ENCODE measurements around the gene CTRB2. TPM values are rescaled to one million over a fixed set of nuclear protein-coding genes. Genes with fewer than 3 reads are reported as not detected.
"Not testable (repeated sequence)": the region's sequence is repeated elsewhere in the genome, so short reads cannot be mapped to it uniquely, and the experiment has no call there.

Gene CTRB2
- total RNA-seq, 1 donor: not detected

DNA sequence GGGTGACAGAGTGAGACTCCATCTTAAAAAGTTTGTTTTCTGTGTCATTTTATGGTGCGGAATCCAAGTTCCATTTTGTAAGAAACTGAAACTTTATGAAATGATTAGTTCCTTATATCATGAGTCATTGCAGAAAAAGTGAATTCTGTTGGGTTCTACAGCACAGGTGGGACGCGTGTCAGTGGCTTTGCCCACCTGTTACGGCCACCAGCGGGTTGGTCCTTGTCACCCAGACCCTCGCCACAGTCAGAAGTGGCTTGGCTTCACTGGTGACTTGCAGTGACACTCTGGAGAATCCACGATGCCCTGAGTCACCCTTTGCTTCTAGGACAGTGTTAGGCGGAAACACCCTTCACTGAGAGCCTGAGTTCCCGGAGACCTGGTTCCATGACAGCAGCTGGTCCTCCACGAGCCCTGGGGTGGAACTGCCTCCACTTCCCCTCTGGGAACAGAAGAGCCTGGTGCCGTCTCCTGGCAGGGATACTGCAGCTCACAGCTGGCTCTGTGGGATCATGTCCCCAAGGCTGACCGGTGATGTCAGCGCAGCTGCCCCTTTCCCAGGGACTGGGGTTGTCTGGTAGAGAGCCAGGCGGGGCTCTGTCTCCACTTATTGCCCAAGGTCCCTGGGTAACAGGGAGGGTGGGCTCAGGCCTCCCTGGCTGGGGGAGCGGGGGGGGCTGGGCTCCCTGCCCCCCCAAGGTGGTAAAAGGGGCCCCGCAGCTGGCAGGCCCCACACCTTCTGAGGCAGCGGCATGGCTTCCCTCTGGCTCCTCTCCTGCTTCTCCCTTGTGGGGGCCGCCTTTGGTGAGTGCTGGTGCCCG, 11.5 kb upstream of the CTRB2 start, which contains the start of gene CTRB1:
Gene CTRB1, plus strand, starts transcription at position 733 of the 821 bp plus-strand sequence. Its CDS starts 20 bp downstream, at position 753.
- TF ChIP-seq, protein P1, sequence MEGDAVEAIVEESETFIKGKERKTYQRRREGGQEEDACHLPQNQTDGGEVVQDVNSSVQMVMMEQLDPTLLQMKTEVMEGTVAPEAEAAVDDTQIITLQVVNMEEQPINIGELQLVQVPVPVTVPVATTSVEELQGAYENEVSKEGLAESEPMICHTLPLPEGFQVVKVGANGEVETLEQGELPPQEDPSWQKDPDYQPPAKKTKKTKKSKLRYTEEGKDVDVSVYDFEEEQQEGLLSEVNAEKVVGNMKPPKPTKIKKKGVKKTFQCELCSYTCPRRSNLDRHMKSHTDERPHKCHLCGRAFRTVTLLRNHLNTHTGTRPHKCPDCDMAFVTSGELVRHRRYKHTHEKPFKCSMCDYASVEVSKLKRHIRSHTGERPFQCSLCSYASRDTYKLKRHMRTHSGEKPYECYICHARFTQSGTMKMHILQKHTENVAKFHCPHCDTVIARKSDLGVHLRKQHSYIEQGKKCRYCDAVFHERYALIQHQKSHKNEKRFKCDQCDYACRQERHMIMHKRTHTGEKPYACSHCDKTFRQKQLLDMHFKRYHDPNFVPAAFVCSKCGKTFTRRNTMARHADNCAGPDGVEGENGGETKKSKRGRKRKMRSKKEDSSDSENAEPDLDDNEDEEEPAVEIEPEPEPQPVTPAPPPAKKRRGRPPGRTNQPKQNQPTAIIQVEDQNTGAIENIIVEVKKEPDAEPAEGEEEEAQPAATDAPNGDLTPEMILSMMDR (IDR thresholded peaks at IDR 0.05; ENCODE audit: insufficient read depth, low read length): no peak
- no peak for DNase-seq (ENCODE audit: low read depth)
- no peak within 1 kb of the TSS for H3K4me3 ChIP-seq (ENCODE audit: low read depth, low read length)

DNA sequence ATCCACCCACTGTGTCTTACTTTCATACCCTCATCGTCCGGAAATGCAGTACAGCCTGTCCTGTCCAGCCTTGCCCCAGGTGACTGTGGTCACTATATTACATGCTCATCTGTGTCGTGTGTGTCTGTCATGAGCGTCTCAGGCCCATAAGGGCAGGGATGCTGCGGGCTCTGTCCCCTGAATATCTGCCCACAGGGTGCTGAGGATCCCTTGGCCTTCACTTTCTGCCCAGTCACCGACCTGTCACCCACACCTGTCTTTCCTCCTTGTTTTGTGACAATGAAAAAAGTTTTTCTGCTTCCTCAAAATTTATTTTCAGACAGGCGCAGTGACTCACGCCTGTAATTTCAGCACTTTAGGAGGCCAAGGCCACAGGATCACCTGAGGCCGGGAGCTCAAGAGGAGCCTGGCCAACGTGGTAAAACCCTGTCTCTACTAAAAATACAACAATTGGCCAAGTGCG, 10.5 kb upstream of the CTRB2 start:
- no peak for DNase-seq (ENCODE audit: low read depth)
- TF ChIP-seq, protein P1 (IDR thresholded peaks at IDR 0.05; ENCODE audit: insufficient read depth, low read length): no peak

GRCh38 chr16:75216576-75216975, 9.6 kb upstream of the CTRB2 start:
- TF ChIP-seq, protein P1 (IDR thresholded peaks at IDR 0.05; ENCODE audit: insufficient read depth, low read length): no peak
- H3K4me3 ChIP-seq (ENCODE audit: low read depth, low read length): no peak overlapping the region
- DNase-seq (ENCODE audit: low read depth): no peak

More for the DNA sequence above, 10.5 kb upstream of the CTRB2 start:
- no peak overlapping the region for H3K4me3 ChIP-seq (ENCODE audit: low read depth, low read length)

- TF ChIP-seq, protein P1 (IDR thresholded peaks at IDR 0.05; ENCODE audit: insufficient read depth, low read length): no peak
- DNase-seq (ENCODE audit: low read depth): no peak
- H3K4me3 ChIP-seq (ENCODE audit: low read depth, low read length): no peak overlapping the region
Measured at GRCh38 chr16:75216127-75216526, 9.2 kb upstream of the CTRB2 start.

DNA sequence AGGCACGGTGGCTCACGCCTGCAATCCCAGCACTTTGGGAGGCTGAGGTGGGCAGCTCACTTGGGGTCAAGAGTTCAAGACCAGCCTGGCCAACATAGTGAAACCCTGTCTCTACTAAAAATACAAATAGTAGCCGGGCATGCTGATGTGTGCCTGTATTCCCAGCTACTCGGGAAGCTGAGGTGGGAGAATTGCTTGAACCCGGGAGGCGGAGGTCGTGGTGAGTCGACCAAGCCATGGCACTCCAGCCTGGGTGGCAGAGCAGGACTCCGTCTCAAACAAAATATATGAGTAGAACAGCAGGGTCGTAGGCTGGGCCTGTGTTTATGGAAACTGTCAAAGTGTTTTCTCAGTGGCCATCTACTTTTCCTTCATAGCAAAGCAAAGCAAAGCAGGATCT, 4.3 kb upstream of the CTRB2 start:
- not testable (repeated sequence) for DNase-seq (ENCODE audit: low read depth)

DNA sequence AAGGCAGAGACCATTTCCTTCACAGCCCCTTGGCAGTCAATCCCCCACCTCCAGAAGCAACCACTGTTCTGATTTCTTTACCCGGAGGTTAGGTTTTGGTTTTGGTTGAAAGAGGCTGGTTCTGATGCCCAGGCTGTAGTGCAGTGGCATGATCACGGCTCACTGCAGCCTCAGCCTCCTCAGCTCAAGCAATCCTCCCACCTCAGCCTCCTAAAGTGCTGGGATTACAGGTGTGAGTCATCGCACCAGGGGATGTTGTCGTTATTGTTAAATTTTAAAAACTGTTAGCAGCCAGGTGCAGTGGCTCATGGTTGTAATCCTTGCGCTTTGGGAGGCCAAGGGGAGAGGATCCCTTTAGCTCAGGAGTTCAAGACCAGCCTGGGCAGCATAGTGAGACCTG, 3.0 kb upstream of the CTRB2 start:
- H3K4me3 ChIP-seq (ENCODE audit: low read depth, low read length): no peak overlapping the region
- no peak for DNase-seq (ENCODE audit: low read depth)
- TF ChIP-seq, protein P1 (IDR thresholded peaks at IDR 0.05; ENCODE audit: insufficient read depth, low read length): no peak

More for the DNA sequence above, 4.3 kb upstream of the CTRB2 start:
- H3K4me3 ChIP-seq (ENCODE audit: low read depth, low read length): not testable (repeated sequence)

DNA sequence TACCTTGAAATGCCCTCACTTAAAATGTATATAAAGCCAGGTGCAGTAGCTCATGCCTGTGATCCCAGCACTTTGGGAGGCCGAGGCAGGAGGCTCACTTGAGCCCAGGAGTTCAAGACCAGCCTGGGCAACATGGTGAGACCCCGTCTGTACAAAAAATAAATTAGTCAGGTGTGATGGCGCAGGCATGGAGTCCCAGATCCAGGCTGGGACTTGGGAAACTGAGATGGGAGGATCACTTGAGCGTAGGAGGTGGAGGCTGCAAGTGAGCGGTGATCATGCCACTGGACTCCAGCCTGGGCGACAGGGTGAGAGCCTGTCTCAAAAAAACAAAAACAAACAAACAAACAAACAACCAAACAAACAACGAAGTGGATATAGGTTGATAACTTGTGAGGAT, 2.6 kb upstream of the CTRB2 start:
- H3K4me3 ChIP-seq (ENCODE audit: low read depth, low read length); DNase-seq (ENCODE audit: low read depth): not testable (repeated sequence)

Measured in fibroblast of the aortic adventitia (primary cell).